ENCODE measurements around the gene SPATA20.

The SPATA20 gene

DNA sequence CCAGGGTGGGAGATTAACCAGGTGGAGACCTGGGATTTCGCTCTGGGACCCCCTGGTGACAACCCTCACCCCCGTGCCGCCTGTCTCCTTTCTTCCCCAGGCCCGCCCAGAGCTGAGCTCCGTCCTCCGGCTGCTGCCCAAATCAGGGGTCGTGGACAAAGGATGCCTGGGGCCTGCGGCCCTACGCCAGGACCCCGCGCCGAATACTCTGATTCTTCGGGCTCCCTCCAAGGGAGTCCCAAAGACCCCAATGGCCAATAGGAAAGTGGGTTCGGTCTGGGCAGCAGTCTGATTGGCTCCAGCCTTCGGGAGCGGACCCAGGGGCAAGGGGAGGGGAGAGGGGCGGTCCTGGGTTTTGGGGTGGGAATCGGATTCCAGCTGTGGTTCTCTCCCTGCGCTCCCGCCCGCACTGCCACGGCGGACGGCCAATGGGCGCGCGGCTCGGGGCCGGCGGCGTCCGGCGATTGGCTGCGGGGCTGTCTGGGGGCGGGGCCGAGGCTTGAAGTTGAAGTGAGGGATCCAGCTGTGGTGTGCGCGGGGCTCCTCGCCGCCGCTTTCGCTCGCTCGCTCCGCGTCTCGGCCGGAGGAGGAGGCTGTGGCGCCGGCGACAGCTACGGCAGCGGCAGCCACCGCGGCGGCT lies 13.3 kb downstream of the SPATA20 start, which contains the start of gene CACNA1G:
CACNA1G (plus strand) TSS at position 531 of the 640 bp plus-strand sequence. CDS start 745 bp downstream, outside the sequence.
- FAIRE-seq: no peak

- no peak for FAIRE-seq
Measured at GRCh38 chr17:50560931-50561745, 14.2 kb downstream of the SPATA20 start.

GRCh38 chr17:50561746-50562141 lies 14.8 kb downstream of the SPATA20 start:
- no peak for FAIRE-seq

GRCh38 chr17:50562242-50563091 lies 15.5 kb downstream of the SPATA20 start:
- no peak for FAIRE-seq

DNA sequence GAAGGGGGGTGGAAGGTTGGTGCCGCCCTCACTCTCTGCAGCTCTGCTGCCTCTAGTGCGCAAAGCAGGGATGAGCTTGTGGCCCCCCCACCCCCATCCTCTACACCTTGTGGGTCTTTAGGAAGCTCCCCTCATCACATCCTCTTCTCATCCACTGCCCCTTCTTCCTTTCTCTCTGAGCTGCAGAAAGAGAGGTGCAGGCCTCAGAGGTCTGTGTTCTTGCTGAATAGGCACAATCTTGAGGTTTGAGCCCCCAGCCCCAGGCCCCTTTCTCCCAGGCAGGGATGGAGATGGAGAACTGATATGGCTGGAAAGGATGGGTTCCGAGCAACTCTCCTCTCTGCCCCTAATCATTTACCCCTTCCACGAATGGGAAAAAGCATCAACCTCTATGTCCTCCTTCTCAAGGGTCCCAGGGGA lies 16.1 kb downstream of the SPATA20 start:
- no peak for FAIRE-seq

DNA sequence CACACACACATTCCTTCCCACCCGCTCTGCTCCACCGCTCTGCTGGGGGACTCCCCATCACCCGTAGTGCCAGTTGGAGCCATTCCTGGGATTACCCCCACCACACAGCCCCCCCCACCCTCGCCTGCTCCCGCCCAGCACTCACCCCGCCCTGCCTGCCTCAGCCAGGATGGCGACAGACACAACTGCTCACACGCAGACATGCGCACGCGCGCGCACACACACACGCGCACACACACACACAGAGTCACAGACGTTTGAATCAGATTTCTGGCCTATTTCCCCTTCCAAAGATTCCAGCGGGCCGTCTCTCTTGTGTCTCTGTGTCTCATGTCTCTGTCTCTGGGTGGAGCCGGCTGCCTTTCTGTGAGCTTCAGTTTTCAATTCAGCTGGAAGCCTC lies 17.9 kb downstream of the SPATA20 start:
- no peak for FAIRE-seq

DNA sequence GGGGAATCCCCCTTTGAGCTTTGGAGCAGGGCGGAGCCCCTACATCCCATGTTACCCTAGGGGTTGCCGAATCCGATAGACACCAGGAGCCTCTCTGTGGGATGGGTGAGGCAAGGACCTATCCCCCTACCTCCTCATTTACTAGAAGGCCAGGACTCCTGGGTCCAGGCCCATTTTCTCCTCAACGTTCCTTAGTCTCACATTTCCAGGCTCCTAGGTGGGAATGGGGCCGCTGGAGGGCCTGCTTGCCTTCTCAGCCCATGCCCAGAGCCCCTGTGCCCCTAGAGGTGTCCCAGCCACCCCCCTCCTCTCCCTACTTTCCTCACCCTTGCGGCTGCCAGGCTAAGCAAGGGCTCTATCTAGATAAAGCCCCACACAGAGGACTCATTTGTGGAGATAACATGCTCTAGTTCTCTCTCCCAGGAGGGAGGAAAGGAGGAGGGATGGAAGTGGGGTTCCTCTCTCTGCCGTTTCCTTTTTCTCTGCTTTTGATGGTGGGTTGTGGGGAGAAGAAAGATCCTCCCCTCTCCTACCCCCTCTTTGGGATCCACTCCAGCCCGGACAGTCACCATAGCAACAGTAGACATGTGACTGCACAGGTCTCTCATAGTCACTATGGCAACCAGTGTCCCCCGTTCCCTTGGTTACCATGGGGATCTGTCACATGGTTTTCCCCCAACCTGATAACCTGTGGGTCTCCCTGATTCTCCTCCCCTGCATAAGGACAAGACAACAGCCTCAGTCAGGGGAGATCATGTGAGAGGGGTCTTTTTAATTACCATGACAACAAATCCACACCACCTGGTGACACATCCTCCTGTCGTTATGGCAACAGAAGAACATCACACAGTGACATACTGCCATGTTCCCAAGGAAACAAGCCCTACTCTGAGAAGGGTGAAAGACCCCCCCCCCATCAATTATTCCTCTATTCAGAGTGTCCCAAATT lies 18.7 kb downstream of the SPATA20 start:
- FAIRE-seq: no peak

DNA sequence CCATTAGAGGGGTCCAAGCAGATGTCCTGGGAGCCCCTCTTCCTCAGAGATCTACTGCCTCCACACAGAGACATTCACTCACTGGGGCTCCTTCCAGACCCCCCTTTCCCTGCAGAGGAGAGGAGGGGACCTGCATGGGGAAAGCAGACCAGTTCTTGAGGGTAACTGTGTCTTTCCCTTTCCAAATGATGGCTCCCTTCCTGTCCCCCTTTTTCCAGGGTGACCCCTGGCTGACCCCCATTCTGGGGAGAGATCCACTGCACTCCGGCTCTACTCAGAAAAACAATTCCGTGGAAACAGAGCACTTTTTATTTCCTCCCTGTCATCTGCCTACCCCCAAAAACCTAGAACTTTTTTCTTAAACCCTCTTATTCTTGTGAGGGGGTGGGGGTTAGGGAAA lies 19.9 kb downstream of the SPATA20 start:
- no peak for FAIRE-seq

DNA sequence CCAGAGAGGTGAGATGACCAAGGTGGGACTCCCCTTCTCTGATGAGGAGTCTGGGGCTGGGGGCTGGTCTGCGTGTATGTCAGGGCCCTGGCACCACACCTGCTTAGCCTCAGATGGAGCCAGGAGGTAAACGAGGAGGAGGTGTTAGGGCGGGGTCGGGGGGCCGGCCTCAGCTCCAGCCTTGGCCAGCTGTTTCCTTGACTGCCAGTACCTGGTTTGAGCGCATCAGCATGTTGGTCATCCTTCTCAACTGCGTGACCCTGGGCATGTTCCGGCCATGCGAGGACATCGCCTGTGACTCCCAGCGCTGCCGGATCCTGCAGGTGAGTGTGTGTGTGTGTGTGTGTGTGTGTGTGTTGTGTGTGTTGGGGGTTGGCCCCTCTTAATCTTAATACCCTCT lies 21.7 kb downstream of the SPATA20 start:
- no peak for FAIRE-seq

GRCh38 chr17:50569592-50569991 lies 22.6 kb downstream of the SPATA20 start:
- FAIRE-seq: no peak

DNA sequence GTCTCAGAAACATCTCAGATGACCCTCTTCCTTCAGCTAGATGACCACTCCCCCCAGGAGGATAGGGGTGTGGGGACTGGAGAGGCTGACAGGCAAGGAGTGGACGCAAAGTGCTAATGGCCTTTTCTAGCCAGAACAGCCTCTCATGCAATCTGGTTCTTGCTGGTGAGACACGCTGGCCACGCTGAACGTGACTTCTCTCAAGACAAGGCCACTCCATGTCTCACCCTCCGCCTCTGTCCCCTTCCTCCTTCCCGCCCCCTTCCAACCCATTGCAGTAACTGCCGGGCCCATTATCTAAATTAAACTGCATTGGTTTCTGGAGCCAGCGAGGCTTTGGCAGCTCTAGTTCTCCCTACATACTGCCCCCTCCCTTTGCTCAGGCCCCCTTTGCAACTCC lies 23.1 kb downstream of the SPATA20 start:
- FAIRE-seq: no peak

DNA sequence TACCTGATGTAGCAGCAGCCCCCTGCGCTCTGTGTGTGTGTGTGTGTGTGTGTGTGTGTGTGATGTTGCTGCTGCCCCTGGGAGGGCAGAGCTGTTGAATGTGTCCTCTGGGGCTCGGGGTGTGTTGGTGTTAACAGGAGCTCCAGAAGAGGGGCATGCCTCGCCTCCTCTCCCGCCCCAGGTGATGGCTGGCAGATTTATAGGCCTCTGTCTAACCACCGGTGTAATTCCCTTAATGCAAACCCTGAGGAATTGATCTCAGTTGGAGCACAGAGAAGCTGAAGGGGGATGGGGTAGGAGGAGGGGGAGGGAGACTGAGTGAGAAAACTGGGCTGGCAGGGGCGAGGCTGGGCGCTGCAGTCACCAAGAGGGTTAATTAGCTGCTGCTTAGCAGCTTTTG lies 23.6 kb downstream of the SPATA20 start:
- no peak for FAIRE-seq

DNA sequence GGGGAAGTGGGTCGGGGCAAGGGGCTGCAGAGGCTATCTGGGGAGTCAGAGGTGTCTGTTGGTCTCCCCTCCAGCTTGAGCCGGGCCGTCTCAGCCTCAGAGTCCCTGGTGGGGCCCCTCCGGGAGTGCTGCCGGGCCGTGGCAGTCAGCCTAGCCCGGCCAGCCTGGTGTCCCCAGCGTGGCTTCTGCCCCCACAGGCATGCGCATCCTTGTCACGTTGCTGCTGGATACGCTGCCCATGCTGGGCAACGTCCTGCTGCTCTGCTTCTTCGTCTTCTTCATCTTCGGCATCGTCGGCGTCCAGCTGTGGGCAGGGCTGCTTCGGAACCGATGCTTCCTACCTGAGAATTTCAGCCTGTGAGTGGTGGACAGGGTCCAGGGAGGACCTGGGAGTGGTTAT lies 24.7 kb downstream of the SPATA20 start:
- FAIRE-seq: no peak

DNA sequence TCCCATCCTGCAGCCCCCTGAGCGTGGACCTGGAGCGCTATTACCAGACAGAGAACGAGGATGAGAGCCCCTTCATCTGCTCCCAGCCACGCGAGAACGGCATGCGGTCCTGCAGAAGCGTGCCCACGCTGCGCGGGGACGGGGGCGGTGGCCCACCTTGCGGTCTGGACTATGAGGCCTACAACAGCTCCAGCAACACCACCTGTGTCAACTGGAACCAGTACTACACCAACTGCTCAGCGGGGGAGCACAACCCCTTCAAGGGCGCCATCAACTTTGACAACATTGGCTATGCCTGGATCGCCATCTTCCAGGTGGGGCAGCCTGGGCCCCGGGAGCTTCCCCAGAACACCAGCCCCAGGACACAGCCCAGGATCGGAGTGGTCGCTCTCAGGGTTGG lies 25.6 kb downstream of the SPATA20 start:
- no peak for FAIRE-seq

DNA sequence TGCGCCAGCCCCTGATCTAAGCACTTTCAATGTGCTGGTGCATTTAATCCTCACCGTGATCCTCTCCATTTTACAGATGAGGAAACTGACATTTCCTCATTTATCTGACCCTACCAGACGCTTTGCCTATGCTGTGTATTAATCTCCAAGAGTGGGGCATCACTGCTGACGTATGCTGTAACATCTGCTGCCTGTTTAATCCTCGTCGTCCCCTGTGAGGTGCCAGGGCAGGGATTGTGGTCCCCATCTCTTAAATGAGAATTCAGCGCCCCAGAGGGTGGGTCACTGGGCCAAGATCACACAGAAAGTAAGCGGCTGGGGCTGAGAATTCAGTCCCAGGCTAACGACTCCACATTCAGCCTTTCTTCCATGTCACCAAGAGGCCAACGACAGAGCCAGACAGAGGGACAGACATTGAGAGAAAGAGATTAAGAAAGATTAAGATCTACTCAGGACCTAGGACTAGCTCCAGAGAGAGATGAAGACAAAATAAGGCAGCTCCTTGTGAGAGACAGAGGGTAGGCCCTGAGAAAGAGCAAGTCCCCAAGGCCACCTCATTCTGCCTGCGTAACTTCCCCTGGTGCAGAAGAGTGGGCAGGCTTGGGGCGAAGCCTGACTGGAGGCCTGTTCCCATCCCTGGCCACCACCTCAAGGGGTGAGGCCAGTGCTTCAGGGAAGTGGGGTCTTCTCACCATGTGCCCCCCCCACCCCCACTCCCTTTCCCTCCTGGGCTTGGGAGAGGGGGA lies 27.1 kb downstream of the SPATA20 start:
- FAIRE-seq: no peak

DNA sequence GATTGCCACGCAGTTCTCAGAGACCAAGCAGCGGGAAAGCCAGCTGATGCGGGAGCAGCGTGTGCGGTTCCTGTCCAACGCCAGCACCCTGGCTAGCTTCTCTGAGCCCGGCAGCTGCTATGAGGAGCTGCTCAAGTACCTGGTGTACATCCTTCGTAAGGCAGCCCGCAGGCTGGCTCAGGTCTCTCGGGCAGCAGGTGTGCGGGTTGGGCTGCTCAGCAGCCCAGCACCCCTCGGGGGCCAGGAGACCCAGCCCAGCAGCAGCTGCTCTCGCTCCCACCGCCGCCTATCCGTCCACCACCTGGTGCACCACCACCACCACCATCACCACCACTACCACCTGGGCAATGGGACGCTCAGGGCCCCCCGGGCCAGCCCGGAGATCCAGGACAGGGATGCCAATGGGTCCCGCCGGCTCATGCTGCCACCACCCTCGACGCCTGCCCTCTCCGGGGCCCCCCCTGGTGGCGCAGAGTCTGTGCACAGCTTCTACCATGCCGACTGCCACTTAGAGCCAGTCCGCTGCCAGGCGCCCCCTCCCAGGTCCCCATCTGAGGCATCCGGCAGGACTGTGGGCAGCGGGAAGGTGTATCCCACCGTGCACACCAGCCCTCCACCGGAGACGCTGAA lies 28.7 kb downstream of the SPATA20 start:
- no peak for FAIRE-seq

GRCh38 chr17:50576864-50577263 lies 29.9 kb downstream of the SPATA20 start:
- FAIRE-seq: no peak

DNA sequence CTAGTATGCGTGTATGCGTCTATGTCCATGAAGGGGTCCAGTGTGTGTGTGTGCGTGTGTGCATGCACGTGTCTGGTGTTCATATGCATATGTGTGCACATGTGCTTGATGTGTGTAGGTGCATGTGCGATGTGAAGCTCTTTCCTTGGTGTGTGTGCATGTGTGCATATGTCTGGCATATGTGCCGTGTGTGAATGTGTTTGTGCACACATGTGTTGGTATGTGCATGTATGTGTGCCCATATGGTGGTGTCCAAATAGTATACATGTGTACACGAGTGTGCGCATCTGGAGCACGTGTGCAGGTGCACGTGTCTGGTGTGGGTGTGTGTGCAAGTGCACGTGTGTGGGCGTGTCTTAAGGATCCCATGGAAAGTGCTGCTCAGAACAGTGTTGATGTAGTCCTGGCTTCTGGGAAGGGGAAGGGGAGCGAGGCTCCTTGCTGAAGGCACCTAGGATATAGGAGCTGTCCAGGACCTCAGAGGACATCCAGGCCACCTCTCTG lies 30.5 kb downstream of the SPATA20 start:
- FAIRE-seq: no peak

- FAIRE-seq: no peak
Measured at GRCh38 chr17:50578173-50578572, 31.2 kb downstream of the SPATA20 start.

- no peak for FAIRE-seq
Measured at GRCh38 chr17:50579399-50579798, 32.4 kb downstream of the SPATA20 start.

DNA sequence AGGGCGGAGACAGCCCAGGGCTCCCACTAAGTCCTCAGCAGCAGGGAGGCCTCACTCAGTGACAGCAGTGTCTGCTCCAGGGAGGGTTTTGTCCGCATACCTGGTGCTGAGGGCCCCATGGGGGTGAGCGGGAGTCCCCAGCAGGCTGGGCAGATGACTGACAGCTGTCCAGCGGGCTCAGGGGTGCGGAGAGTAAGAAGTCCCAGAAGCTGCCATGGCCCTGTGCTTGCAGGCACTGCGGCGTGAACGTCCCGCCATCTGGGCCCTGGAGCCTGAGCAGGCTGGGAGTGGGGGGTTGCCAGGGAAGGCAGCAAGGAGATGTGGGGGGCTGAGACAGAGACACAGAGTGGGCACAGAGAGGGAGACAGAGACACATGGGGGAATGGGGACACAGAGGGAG lies 33.7 kb downstream of the SPATA20 start:
- no peak for FAIRE-seq
